ENCODE data around the gene RAB7B.

Gene RAB7B

DNA sequence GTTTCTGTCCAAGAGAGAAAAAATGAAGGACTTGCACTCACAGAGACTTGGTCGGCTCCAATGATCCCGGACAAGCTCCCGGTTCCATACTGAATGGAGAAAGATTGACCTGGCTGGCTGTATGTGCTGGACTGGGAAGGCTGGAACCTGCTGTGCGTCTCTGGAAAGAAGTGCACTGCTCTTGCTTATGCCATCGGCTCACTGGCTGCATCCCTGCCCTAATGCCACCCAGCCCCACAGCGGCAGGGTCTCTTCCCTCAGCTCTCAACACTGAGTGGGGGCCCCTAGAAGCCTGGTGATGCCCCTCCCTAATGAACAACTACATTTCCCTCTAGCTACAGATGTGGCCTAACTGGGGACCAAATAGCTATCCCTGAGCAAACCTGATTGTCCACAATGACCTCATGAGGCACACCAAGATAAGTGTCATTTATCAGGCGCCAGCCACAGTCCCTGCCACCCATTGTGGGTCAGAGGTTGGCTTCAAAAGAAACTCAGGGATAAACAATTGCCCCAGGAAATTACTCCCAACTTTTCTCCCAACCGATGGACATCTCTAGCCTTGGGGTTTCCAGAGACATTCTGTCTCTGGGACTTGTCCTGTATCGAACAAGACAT is 17.9 kb upstream of the RAB7B start:
- Histone ChIP-seq H3K36me3 (ENCODE audit: control insufficient read depth, insufficient read depth, low read length) (no peaks in the 10 kb centered on the region), H3K27me3 (ENCODE audit: insufficient read depth, low read length, poor library complexity) (no peaks in the 10 kb centered on the region), H4K5ac (ENCODE audit: low read length) (no peak overlapping the region), H2BK15ac (replicated peaks; ENCODE audit: low read depth) (no peak overlapping the region), H2AK5ac (ENCODE audit: low read length) (no peak overlapping the region), H3K4me2 (ENCODE audit: low read length) (no peak overlapping the region), H2BK5ac (ENCODE audit: low read length) (no peak overlapping the region), H4K8ac (ENCODE audit: low read depth, low read length) (no peak overlapping the region), H3K4me3 (ENCODE audit: low read length) (no peak overlapping the region), H3K18ac (ENCODE audit: low read length) (no peak overlapping the region), H3K9ac (ENCODE audit: low read length) (no peak overlapping the region), H3K79me1 (ENCODE audit: low read length) (no peaks in the 10 kb centered on the region), H3K4me1 (ENCODE audit: control insufficient read depth, low read depth, low read length) (no peaks in the 10 kb centered on the region), H3K23ac (ENCODE audit: low read length) (no peak overlapping the region), H3K4ac (ENCODE audit: low read depth, low read length) (no peak overlapping the region), H2BK120ac (ENCODE audit: low read depth, low read length) (no peak overlapping the region), H3K27ac (ENCODE audit: low read depth, low read length) (no peak overlapping the region), H3K56ac (ENCODE audit: low read length) (no peak overlapping the region), H3K79me2 (ENCODE audit: control insufficient read depth, insufficient read depth, low read length) (no peaks in the 10 kb centered on the region)
- WGBS (ENCODE audit: extremely low coverage, insufficient coverage, low lambda C conversion rate): no CpG with 5 or more reads among the region's 9 CpGs
- no peak for DNase-seq

DNA sequence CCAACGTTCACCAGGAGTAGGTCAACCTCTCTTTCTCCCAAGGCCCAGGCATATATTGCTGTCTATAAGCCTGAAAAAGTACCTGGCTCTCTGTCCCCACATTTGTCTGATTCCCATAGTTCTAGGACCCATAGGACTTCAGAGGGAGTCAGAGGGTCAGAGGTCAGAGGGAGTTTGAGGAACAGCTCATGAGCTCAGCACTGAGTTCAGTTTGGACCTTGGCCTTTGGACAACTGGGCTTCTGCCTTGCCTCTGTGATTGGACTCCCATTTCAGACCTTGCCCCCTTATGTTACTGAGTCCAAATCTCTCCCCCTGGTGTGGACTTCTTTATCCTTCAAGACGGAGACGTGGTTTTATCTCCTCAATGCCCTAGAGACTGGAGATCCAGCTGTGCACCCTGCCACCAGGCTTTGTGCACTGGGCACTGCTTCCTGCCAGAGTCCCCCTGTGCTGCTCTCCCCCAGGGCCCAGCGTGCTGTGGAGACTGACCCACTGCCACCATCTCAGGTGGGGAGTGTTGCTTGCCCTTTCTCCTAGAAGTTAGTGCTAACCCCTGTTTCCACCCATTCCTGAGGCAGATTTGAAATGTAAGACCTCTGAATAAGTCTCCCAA is 17.3 kb upstream of the RAB7B start:
- Histone ChIP-seq H3K4ac (ENCODE audit: low read depth, low read length) (no peak overlapping the region), H3K36me3 (ENCODE audit: control insufficient read depth, insufficient read depth, low read length) (no peaks in the 10 kb centered on the region), H3K18ac (ENCODE audit: low read length) (no peak overlapping the region), H3K23ac (ENCODE audit: low read length) (no peak overlapping the region), H3K27ac (ENCODE audit: low read depth, low read length) (no peak overlapping the region), H2AK5ac (ENCODE audit: low read length) (no peak overlapping the region), H3K9ac (ENCODE audit: low read length) (no peak overlapping the region), H2BK5ac (ENCODE audit: low read length) (no peak overlapping the region), H2BK120ac (ENCODE audit: low read depth, low read length) (no peak overlapping the region), H4K5ac (ENCODE audit: low read length) (no peak overlapping the region), H3K79me1 (ENCODE audit: low read length) (no peaks in the 10 kb centered on the region), H3K56ac (ENCODE audit: low read length) (no peak overlapping the region), H3K4me1 (ENCODE audit: control insufficient read depth, low read depth, low read length) (no peaks in the 10 kb centered on the region), H2BK15ac (replicated peaks; ENCODE audit: low read depth) (no peak overlapping the region), H3K79me2 (ENCODE audit: control insufficient read depth, insufficient read depth, low read length) (no peaks in the 10 kb centered on the region), H3K4me2 (ENCODE audit: low read length) (no peak overlapping the region), H4K8ac (ENCODE audit: low read depth, low read length) (no peak overlapping the region), H3K4me3 (ENCODE audit: low read length) (no peak overlapping the region), H3K27me3 (ENCODE audit: insufficient read depth, low read length, poor library complexity) (no peaks in the 10 kb centered on the region)
- WGBS (ENCODE audit: extremely low coverage, insufficient coverage, low lambda C conversion rate): no CpG with 5 or more reads among the region's 4 CpGs
- no peak for DNase-seq

DNA sequence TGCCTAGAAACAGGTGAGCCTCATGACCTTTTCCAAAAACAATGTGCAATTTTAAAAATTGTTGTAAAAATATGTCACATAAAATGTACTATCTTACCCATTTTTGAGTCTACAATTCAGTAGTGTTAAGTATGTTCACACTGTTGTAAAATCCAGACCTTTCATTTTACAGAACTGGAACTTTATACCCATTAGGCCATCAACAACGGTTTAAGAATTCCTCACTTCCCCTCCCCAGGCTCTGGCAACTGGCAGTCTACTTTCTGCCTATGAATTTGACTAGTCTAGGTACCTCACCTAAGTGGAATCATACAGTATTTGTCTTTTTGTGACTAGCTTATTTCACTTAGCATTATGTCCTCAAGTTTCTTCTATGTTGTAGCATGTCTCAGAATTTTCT is 11.9 kb upstream of the RAB7B start:
- no peak overlapping the region for H3K56ac ChIP-seq (ENCODE audit: low read length)
- no peaks in the 10 kb centered on the region for H3K4me1 ChIP-seq (ENCODE audit: control insufficient read depth, low read depth, low read length)
- H3K4me3 ChIP-seq (ENCODE audit: low read length): no peak overlapping the region
- no peak overlapping the region for H4K8ac ChIP-seq (ENCODE audit: low read depth, low read length)
- WGBS (ENCODE audit: extremely low coverage, insufficient coverage, low lambda C conversion rate): no CpG with 5 or more reads among the region's 1 CpG
- H3K23ac ChIP-seq (ENCODE audit: low read length): no peak overlapping the region
- no peak overlapping the region for H4K5ac ChIP-seq (ENCODE audit: low read length)
- H3K79me2 ChIP-seq (ENCODE audit: control insufficient read depth, insufficient read depth, low read length): no peaks in the 10 kb centered on the region
- H3K36me3 ChIP-seq (ENCODE audit: control insufficient read depth, insufficient read depth, low read length): no peaks in the 10 kb centered on the region
- H3K9ac ChIP-seq (ENCODE audit: low read length): no peak overlapping the region
- no peaks in the 10 kb centered on the region for H3K27me3 ChIP-seq (ENCODE audit: insufficient read depth, low read length, poor library complexity)
- no peak overlapping the region for H3K18ac ChIP-seq (ENCODE audit: low read length)
- no peak overlapping the region for H2AK5ac ChIP-seq (ENCODE audit: low read length)
- no peak overlapping the region for H3K4ac ChIP-seq (ENCODE audit: low read depth, low read length)
- H2BK120ac ChIP-seq (ENCODE audit: low read depth, low read length): no peak overlapping the region
- no peak for DNase-seq
- no peak overlapping the region for H2BK5ac ChIP-seq (ENCODE audit: low read length)
- no peak overlapping the region for H3K27ac ChIP-seq (ENCODE audit: low read depth, low read length)
- H3K4me2 ChIP-seq (ENCODE audit: low read length): no peak overlapping the region
- H2BK15ac ChIP-seq (replicated peaks; ENCODE audit: low read depth): no peak overlapping the region
- no peaks in the 10 kb centered on the region for H3K79me1 ChIP-seq (ENCODE audit: low read length)

DNA sequence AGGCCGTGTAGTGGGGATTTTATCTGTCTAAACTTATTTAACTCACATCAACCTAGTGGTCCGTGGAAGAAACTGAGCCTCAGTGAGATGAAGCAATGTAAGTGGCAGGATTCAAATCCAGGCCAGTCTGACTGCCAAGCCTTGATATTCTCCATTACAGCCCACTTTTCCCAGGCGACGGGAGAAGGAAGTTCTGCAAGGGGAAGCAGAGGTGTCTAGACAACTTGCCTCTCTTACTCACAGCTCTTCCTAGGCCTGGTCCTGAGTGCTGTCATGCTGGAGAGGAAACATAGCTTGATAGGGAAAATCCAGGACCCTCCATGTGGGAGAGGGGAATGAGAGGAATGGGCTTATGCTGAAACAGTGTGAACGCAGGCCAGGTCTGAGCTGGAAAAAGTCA is 11.4 kb upstream of the RAB7B start:
- H4K8ac ChIP-seq (ENCODE audit: low read depth, low read length): no peak overlapping the region
- no peak overlapping the region for H2BK5ac ChIP-seq (ENCODE audit: low read length)
- no peaks in the 10 kb centered on the region for H3K36me3 ChIP-seq (ENCODE audit: control insufficient read depth, insufficient read depth, low read length)
- no peak overlapping the region for H3K23ac ChIP-seq (ENCODE audit: low read length)
- WGBS (ENCODE audit: extremely low coverage, insufficient coverage, low lambda C conversion rate): no CpG with 5 or more reads among the region's 5 CpGs
- H3K18ac ChIP-seq (ENCODE audit: low read length): no peak overlapping the region
- no peak overlapping the region for H3K27ac ChIP-seq (ENCODE audit: low read depth, low read length)
- H3K4me3 ChIP-seq (ENCODE audit: low read length): no peak overlapping the region
- no peaks in the 10 kb centered on the region for H3K27me3 ChIP-seq (ENCODE audit: insufficient read depth, low read length, poor library complexity)
- no peak overlapping the region for H2AK5ac ChIP-seq (ENCODE audit: low read length)
- no peak overlapping the region for H2BK120ac ChIP-seq (ENCODE audit: low read depth, low read length)
- H3K79me1 ChIP-seq (ENCODE audit: low read length): no peaks in the 10 kb centered on the region
- no peaks in the 10 kb centered on the region for H3K79me2 ChIP-seq (ENCODE audit: control insufficient read depth, insufficient read depth, low read length)
- H3K4ac ChIP-seq (ENCODE audit: low read depth, low read length): no peak overlapping the region
- no peak for DNase-seq
- no peak overlapping the region for H3K56ac ChIP-seq (ENCODE audit: low read length)
- no peak overlapping the region for H3K9ac ChIP-seq (ENCODE audit: low read length)
- H3K4me2 ChIP-seq (ENCODE audit: low read length): no peak overlapping the region
- no peaks in the 10 kb centered on the region for H3K4me1 ChIP-seq (ENCODE audit: control insufficient read depth, low read depth, low read length)
- H2BK15ac ChIP-seq (replicated peaks; ENCODE audit: low read depth): no peak overlapping the region
- no peak overlapping the region for H4K5ac ChIP-seq (ENCODE audit: low read length)

DNA sequence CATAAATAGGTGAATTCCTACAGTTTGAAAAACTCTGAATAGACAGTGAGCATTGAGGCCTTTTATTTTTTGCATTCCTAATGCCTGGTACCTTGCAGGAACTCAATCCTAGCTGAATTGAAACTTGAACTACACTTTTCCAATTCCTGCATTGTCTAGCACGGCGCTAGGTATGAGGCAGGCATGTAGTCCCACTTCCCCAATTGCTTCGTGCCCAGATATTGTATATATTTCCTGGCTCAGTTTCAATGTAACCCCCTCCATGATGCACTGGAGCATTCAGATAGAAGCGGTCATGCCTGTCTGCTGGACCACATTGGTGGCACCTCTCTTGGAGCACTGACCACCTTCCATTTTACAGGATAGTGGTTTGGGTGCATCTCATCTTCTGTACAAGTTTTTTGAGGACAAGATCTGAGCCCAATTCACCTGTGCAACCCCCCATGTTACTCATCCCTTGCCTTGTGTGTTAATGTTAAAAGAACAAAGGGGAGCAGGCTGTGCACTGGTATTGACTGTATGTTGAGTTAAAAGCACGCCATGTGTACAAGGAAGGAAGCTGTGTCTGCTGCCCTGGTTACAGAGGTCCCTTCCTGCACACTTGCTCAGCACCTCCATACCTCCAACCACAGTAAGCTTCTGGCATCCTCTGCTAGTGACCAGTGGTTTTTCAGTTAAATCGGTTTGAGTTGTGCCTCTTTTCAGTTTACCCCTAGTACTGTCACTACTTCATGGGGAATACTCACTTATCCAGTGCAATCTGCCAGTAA is 10.0 kb upstream of the RAB7B start:
- Histone ChIP-seq H3K56ac (ENCODE audit: low read length) (no peak overlapping the region), H2BK15ac (replicated peaks; ENCODE audit: low read depth) (no peak overlapping the region), H3K9ac (ENCODE audit: low read length) (no peak overlapping the region), H3K79me1 (ENCODE audit: low read length) (no peaks in the 10 kb centered on the region), H4K8ac (ENCODE audit: low read depth, low read length) (no peak overlapping the region), H3K18ac (ENCODE audit: low read length) (no peak overlapping the region), H4K5ac (ENCODE audit: low read length) (no peak overlapping the region), H3K36me3 (ENCODE audit: control insufficient read depth, insufficient read depth, low read length) (no peaks in the 10 kb centered on the region), H3K4me1 (ENCODE audit: control insufficient read depth, low read depth, low read length) (no peaks in the 10 kb centered on the region), H2AK5ac (ENCODE audit: low read length) (no peak overlapping the region), H2BK120ac (ENCODE audit: low read depth, low read length) (no peak overlapping the region), H3K27ac (ENCODE audit: low read depth, low read length) (no peak overlapping the region), H3K4me3 (ENCODE audit: low read length) (no peak overlapping the region), H3K23ac (ENCODE audit: low read length) (no peak overlapping the region), H3K4ac (ENCODE audit: low read depth, low read length) (no peak overlapping the region), H3K4me2 (ENCODE audit: low read length) (no peak overlapping the region), H3K27me3 (ENCODE audit: insufficient read depth, low read length, poor library complexity) (no peaks in the 10 kb centered on the region), H3K79me2 (ENCODE audit: control insufficient read depth, insufficient read depth, low read length) (no peaks in the 10 kb centered on the region), H2BK5ac (ENCODE audit: low read length) (no peak overlapping the region)
- WGBS (ENCODE audit: extremely low coverage, insufficient coverage, low lambda C conversion rate): no CpG with 5 or more reads among the region's 6 CpGs
- DNase-seq: no peak

All from mesendoderm (in vitro differentiated cells).